Glutamatergic neuron (in vitro differentiated cells): ENCODE data around the gene SDCCAG8. TPM values are rescaled to one million over a fixed set of nuclear protein-coding genes. Genes with fewer than 3 reads are reported as not detected.
A peak's percentile ranks its signal among the peaks of the same experiment; 100 is the strongest.

ENCODE experiments used
- DNase-seq: peaks from one replicate; pipeline ENCODE4 v3.0.0; 2022
- H3K27ac Mint-ChIP-seq: one replicate; pipeline ENCODE4 v1.8.0; 2020; ENCODE audit warnings: mild to moderate bottlenecking, mixed read lengths, inconsistent platforms; ENCODE audit not compliant: unreplicated experiment
- H3K27me3 Mint-ChIP-seq: one replicate; pipeline ENCODE4 v1.8.0; 2020; ENCODE audit warnings: mild to moderate bottlenecking, moderate library complexity, mixed read lengths, inconsistent platforms; ENCODE audit not compliant: unreplicated experiment
- H3K36me3 Mint-ChIP-seq: one replicate; pipeline ENCODE4 v1.8.0; 2020; ENCODE audit warnings: mild to moderate bottlenecking, mixed read lengths, inconsistent platforms; ENCODE audit not compliant: unreplicated experiment
- H3K4me1 Mint-ChIP-seq: one replicate; pipeline ENCODE4 v1.8.0; 2020; ENCODE audit warnings: mild to moderate bottlenecking, low read depth, mixed read lengths, inconsistent platforms; ENCODE audit not compliant: unreplicated experiment
- H3K4me3 Mint-ChIP-seq: one replicate; pipeline ENCODE4 v1.8.0; 2020; ENCODE audit warnings: mild to moderate bottlenecking, mixed read lengths, inconsistent platforms; ENCODE audit not compliant: unreplicated experiment
- H3K9me3 Mint-ChIP-seq: one replicate; pipeline ENCODE4 v1.8.0; 2020; ENCODE audit warnings: mild to moderate bottlenecking, moderate library complexity, mixed read lengths, inconsistent platforms; ENCODE audit not compliant: unreplicated experiment
- CTCF ChIP-seq: fragments of 200-600 bp; sonication (generic); IDR thresholded peaks from one replicate; pipeline ENCODE4 v1.5.0; 2021; ENCODE audit not compliant: partially characterized antibody, unreplicated experiment
- total RNA-seq: library from RNA; stranded (reverse); fragmentation: NEBNext Ultra II Directional; extraction: Animal tissue kit (Norgen Biotek cat#: 25700); gene quantifications from one replicate; pipeline ENCODE4 v1.2.1, GENCODE V29; 2021; ENCODE audit not compliant: unreplicated experiment

Gene SDCCAG8
- total RNA-seq, 1 donor from 2014 or later = 52.8 TPM

- Mint-ChIP-seq H3K27ac (peak overlapping the region; percentile 93), H3K27me3 (peaks cover 5% of the 10 kb centered on the region), H3K4me3 (peak overlapping the region; percentile 70), H3K9me3 (peaks cover 11% of the 10 kb centered on the region), H3K36me3 (no peaks in the 10 kb centered on the region), H3K4me1 (peaks cover 37% of the 10 kb centered on the region)
- no peak for DNase-seq
- no peak for TF ChIP-seq CTCF
These were observed 8.9 kb downstream of the SDCCAG8 start for GRCh38 chr1:243264717-243265116.

- peaks cover 11% of the 10 kb centered on the region for H3K9me3 Mint-ChIP-seq
- peak overlapping the region; percentile 23 for H3K27ac Mint-ChIP-seq
- H3K4me1 Mint-ChIP-seq = peaks cover 40% of the 10 kb centered on the region
- H3K36me3 Mint-ChIP-seq = no peaks in the 10 kb centered on the region
- DNase-seq = no peak
- no peak overlapping the region for H3K4me3 Mint-ChIP-seq
- TF ChIP-seq CTCF = no peak
- peaks cover 5% of the 10 kb centered on the region for H3K27me3 Mint-ChIP-seq
These were observed 10.4 kb downstream of the SDCCAG8 start for GRCh38 chr1:243266231-243266630.

- no peak for DNase-seq
- Mint-ChIP-seq H3K9me3 (peaks cover 11% of the 10 kb centered on the region), H3K27ac (no peak overlapping the region), H3K4me1 (peaks cover 40% of the 10 kb centered on the region), H3K27me3 (peaks cover 5% of the 10 kb centered on the region), H3K36me3 (no peaks in the 10 kb centered on the region), H3K4me3 (no peak overlapping the region)
- TF ChIP-seq CTCF = no peak
These were observed 11.6 kb downstream of the SDCCAG8 start for GRCh38 chr1:243267471-243267880.

- H3K36me3 Mint-ChIP-seq = no peaks in the 10 kb centered on the region
- no peak for TF ChIP-seq CTCF
- H3K27ac Mint-ChIP-seq = peak overlapping the region; percentile 59
- peaks cover 35% of the 10 kb centered on the region for H3K4me1 Mint-ChIP-seq
- H3K4me3 Mint-ChIP-seq = no peak overlapping the region
- no peak for DNase-seq
- H3K27me3 Mint-ChIP-seq = peaks cover 4% of the 10 kb centered on the region
- peaks cover 11% of the 10 kb centered on the region for H3K9me3 Mint-ChIP-seq
These were observed 12.2 kb downstream of the SDCCAG8 start for GRCh38 chr1:243267914-243268653.

- Mint-ChIP-seq H3K27ac (peak overlapping the region; percentile 40), H3K4me3 (peak overlapping the region; percentile 38), H3K36me3 (no peaks in the 10 kb centered on the region), H3K9me3 (peaks cover 7% of the 10 kb centered on the region), H3K4me1 (peaks cover 26% of the 10 kb centered on the region), H3K27me3 (peaks cover 4% of the 10 kb centered on the region)
- no peak for DNase-seq
- no peak for TF ChIP-seq CTCF
These were observed 13.1 kb downstream of the SDCCAG8 start for GRCh38 chr1:243268751-243269460.
